ENCODE data around the gene CNOT3. TPM values are rescaled to one million over a fixed set of nuclear protein-coding genes. Genes with fewer than 3 reads are reported as not detected.
"Not testable (repeated sequence)": the region's sequence is repeated elsewhere in the genome, so short reads cannot be mapped to it uniquely, and the experiment has no call there.

Gene CNOT3
- total RNA-seq, 1 donor = 9.8 TPM

- no peak for DNase-seq (ENCODE audit: low read depth)
- no peak overlapping the region for H3K4me3 ChIP-seq (ENCODE audit: low read depth, low read length)
- TF ChIP-seq, protein P1, sequence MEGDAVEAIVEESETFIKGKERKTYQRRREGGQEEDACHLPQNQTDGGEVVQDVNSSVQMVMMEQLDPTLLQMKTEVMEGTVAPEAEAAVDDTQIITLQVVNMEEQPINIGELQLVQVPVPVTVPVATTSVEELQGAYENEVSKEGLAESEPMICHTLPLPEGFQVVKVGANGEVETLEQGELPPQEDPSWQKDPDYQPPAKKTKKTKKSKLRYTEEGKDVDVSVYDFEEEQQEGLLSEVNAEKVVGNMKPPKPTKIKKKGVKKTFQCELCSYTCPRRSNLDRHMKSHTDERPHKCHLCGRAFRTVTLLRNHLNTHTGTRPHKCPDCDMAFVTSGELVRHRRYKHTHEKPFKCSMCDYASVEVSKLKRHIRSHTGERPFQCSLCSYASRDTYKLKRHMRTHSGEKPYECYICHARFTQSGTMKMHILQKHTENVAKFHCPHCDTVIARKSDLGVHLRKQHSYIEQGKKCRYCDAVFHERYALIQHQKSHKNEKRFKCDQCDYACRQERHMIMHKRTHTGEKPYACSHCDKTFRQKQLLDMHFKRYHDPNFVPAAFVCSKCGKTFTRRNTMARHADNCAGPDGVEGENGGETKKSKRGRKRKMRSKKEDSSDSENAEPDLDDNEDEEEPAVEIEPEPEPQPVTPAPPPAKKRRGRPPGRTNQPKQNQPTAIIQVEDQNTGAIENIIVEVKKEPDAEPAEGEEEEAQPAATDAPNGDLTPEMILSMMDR (IDR thresholded peaks at IDR 0.05; ENCODE audit: insufficient read depth, low read length) = no peak
Observed at GRCh38 chr19:54162884-54163283, 25.3 kb downstream of the CNOT3 start.

- no peak overlapping the region for H3K4me3 ChIP-seq (ENCODE audit: low read depth, low read length)
- TF ChIP-seq, protein P1 (IDR thresholded peaks at IDR 0.05; ENCODE audit: insufficient read depth, low read length) = no peak
- peak; percentile 27 for DNase-seq (ENCODE audit: low read depth)
Observed at GRCh38 chr19:54164369-54165068, 27.0 kb downstream of the CNOT3 start.

GRCh38 chr19:54165222-54165621 lies 27.7 kb downstream of the CNOT3 start:
- no peak overlapping the region for H3K4me3 ChIP-seq (ENCODE audit: low read depth, low read length)
- DNase-seq (ENCODE audit: low read depth) = no peak
- TF ChIP-seq, protein P1 (IDR thresholded peaks at IDR 0.05; ENCODE audit: insufficient read depth, low read length) = no peak

GRCh38 chr19:54168174-54168917 lies 30.8 kb downstream of the CNOT3 start:
- TF ChIP-seq, protein P1 (IDR thresholded peaks at IDR 0.05; ENCODE audit: insufficient read depth, low read length) = peak; percentile 94
- no peak overlapping the region for H3K4me3 ChIP-seq (ENCODE audit: low read depth, low read length)
- peak; percentile 84 for DNase-seq (ENCODE audit: low read depth)

GRCh38 chr19:54169149-54169740 lies 31.7 kb downstream of the CNOT3 start:
- no peak overlapping the region for H3K4me3 ChIP-seq (ENCODE audit: low read depth, low read length)
- no peak for DNase-seq (ENCODE audit: low read depth)
- TF ChIP-seq, protein P1 (IDR thresholded peaks at IDR 0.05; ENCODE audit: insufficient read depth, low read length) = no peak

DNA sequence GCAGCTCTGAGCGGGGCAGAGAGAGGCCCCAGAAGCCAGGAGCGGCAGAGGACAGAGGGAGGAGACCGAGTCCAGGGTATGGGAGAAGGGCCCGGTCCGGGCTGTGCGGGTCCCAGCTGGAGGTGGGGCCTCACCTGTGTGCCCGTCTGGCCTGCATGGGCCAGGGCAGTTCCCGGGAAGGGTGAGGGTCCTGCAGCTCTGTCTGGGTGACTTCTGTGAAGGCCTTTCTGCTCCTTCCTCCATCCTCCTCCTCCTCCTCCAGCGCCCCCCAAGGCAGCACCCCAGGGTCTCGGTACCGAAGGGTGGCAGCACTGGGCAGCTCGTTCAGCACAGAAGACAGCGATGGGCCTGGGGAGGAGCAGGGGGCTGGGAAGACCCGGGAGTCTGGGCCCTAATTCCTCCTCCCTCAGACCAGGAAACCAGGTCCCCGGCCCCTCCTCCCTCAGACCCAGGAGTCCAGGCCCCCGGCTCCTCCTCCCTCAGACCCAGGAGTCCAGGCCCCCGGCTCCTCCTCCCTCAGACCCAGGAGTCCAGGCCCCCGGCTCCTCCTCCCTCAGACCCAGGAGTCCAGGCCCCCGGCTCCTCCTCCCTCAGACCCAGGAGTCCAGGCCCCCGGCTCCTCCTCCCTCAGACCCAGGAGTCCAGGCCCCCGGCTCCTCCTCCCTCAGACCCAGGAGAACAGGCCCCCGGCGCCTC lies 34.3 kb downstream of the CNOT3 start:
- not testable (repeated sequence) for DNase-seq (ENCODE audit: low read depth); H3K4me3 ChIP-seq (ENCODE audit: low read depth, low read length)

Measured in fibroblast of the aortic adventitia (primary cell).